Retina (tissue), 1 donor: ENCODE measurements around the gene SH3PXD2B.
"Not testable (repeated sequence)": the region's sequence is repeated elsewhere in the genome, so short reads cannot be mapped to it uniquely, and the experiment has no call there.

Experiments
- DNase-seq: peaks from one replicate; pipeline ENCODE4 v3.0.0-alpha.2; 2016

SH3PXD2B gene

GRCh38 chr5:172334196-172334595 is 120.1 kb downstream of the SH3PXD2B start:
- no peak for DNase-seq

- DNase-seq = not testable (repeated sequence)
These were observed 127.4 kb downstream of the SH3PXD2B start for GRCh38 chr5:172326901-172327300.

GRCh38 chr5:172325452-172325851 is 128.9 kb downstream of the SH3PXD2B start:
- DNase-seq = no peak

- no peak for DNase-seq
These were observed 132.0 kb downstream of the SH3PXD2B start for GRCh38 chr5:172322028-172322965.

- no peak for DNase-seq
These were observed 132.7 kb downstream of the SH3PXD2B start for GRCh38 chr5:172321593-172321992.

GRCh38 chr5:172319708-172320441 is 134.4 kb downstream of the SH3PXD2B start:
- no peak for DNase-seq

- DNase-seq = no peak
These were observed 138.5 kb downstream of the SH3PXD2B start for GRCh38 chr5:172315587-172316493.

GRCh38 chr5:172313915-172314314 is 140.4 kb downstream of the SH3PXD2B start:
- no peak for DNase-seq

- no peak for DNase-seq
These were observed 142.0 kb downstream of the SH3PXD2B start for GRCh38 chr5:172312286-172312685.

GRCh38 chr5:172311605-172312004 is 142.7 kb downstream of the SH3PXD2B start:
- no peak for DNase-seq

- no peak for DNase-seq
These were observed 143.3 kb downstream of the SH3PXD2B start for GRCh38 chr5:172311026-172311425.

- no peak for DNase-seq
These were observed 148.9 kb downstream of the SH3PXD2B start for GRCh38 chr5:172305380-172305779.

- no peak for DNase-seq
These were observed 150.6 kb downstream of the SH3PXD2B start for GRCh38 chr5:172303572-172304335.

GRCh38 chr5:172303162-172303561 is 151.2 kb downstream of the SH3PXD2B start:
- DNase-seq = no peak

GRCh38 chr5:172302047-172302710 is 152.1 kb downstream of the SH3PXD2B start:
- DNase-seq = no peak

GRCh38 chr5:172299916-172300439 is 154.3 kb downstream of the SH3PXD2B start:
- no peak for DNase-seq

GRCh38 chr5:172294831-172295230 is 159.5 kb downstream of the SH3PXD2B start:
- DNase-seq = no peak

- no peak for DNase-seq
These were observed 160.5 kb downstream of the SH3PXD2B start for GRCh38 chr5:172293745-172294342.

GRCh38 chr5:172293054-172293744 is 161.1 kb downstream of the SH3PXD2B start:
- DNase-seq = peak; percentile 79

- DNase-seq = not testable (repeated sequence)
These were observed 162.5 kb downstream of the SH3PXD2B start for GRCh38 chr5:172291837-172292236.
